ENCODE measurements around the gene CCDC87. TPM values are rescaled to one million over a fixed set of nuclear protein-coding genes. Genes with fewer than 3 reads are reported as not detected.
A peak's percentile ranks its signal among the peaks of the same experiment; 100 is the strongest.

Gene CCDC87
- total RNA-seq, 6 experiments from 2014 or later = 0.19 to 0.66 (median 0.37) TPM

GRCh38 chr11:66638177-66639065 lies 45.6 kb upstream of the CCDC87 start, which contains the start of gene RBM4:
RBM4 (plus strand) TSS chr11:66638703; CDS start chr11:66639712, 1,009 bp downstream.
- H3K27me3 Mint-ChIP-seq (ENCODE audit: insufficient read depth) = peaks cover 13% of the 10 kb centered on the region
- TF ChIP-seq CTCF (IDR thresholded peaks at IDR 0.05) = peak; percentile 48; the same call in 1 of the 2 replicates
- H3K4me3 Mint-ChIP-seq = peak within 1 kb of the TSS; percentile 97
- H3K4me1 Mint-ChIP-seq (ENCODE audit: low read depth) = peaks cover 64% of the 10 kb centered on the region
- peaks cover 60% of the 10 kb centered on the region for H3K36me3 Mint-ChIP-seq (ENCODE audit: low read depth)
- peak; percentile 100 for DNase-seq
- H3K9me3 Mint-ChIP-seq = no peaks in the 10 kb centered on the region
- H3K27ac Mint-ChIP-seq = peak within 1 kb of the TSS; percentile 97

GRCh38 chr11:66637557-66638176 lies 44.8 kb upstream of the CCDC87 start:
- Mint-ChIP-seq H3K4me3 (peak overlapping the region; percentile 97), H3K36me3 (ENCODE audit: low read depth) (peaks cover 52% of the 10 kb centered on the region), H3K27ac (peak overlapping the region; percentile 97), H3K27me3 (ENCODE audit: insufficient read depth) (peaks cover 10% of the 10 kb centered on the region), H3K9me3 (no peaks in the 10 kb centered on the region), H3K4me1 (ENCODE audit: low read depth) (peaks cover 56% of the 10 kb centered on the region)
- DNase-seq = no peak
- TF ChIP-seq CTCF (IDR thresholded peaks at IDR 0.05) = no peak

- Mint-ChIP-seq H3K4me1 (ENCODE audit: low read depth) (peaks cover 44% of the 10 kb centered on the region), H3K27me3 (ENCODE audit: insufficient read depth) (peaks cover 10% of the 10 kb centered on the region), H3K9me3 (no peaks in the 10 kb centered on the region), H3K27ac (peak overlapping the region; percentile 97), H3K36me3 (ENCODE audit: low read depth) (peaks cover 47% of the 10 kb centered on the region), H3K4me3 (no peak overlapping the region)
- no peak for TF ChIP-seq CTCF (IDR thresholded peaks at IDR 0.05)
- DNase-seq = no peak
Measured at GRCh38 chr11:66636411-66636810, 43.5 kb upstream of the CCDC87 start.

- no peak for TF ChIP-seq CTCF (IDR thresholded peaks at IDR 0.05)
- H3K27ac Mint-ChIP-seq = no peak overlapping the region
- no peak for DNase-seq
- H3K9me3 Mint-ChIP-seq = no peaks in the 10 kb centered on the region
- H3K4me3 Mint-ChIP-seq = no peak overlapping the region
- peaks cover 1% of the 10 kb centered on the region; the same call in 1 of the 2 replicates for H3K27me3 Mint-ChIP-seq (ENCODE audit: insufficient read depth)
- peaks cover 18% of the 10 kb centered on the region for H3K4me1 Mint-ChIP-seq (ENCODE audit: low read depth)
- peaks cover 40% of the 10 kb centered on the region for H3K36me3 Mint-ChIP-seq (ENCODE audit: low read depth)
Measured at GRCh38 chr11:66632952-66633351, 40.1 kb upstream of the CCDC87 start.

- H3K4me3 Mint-ChIP-seq = no peak overlapping the region
- H3K36me3 Mint-ChIP-seq (ENCODE audit: low read depth) = peaks cover 47% of the 10 kb centered on the region
- H3K27ac Mint-ChIP-seq = no peak overlapping the region
- peaks cover 2% of the 10 kb centered on the region; the same call in 1 of the 2 replicates for H3K27me3 Mint-ChIP-seq (ENCODE audit: insufficient read depth)
- H3K9me3 Mint-ChIP-seq = no peaks in the 10 kb centered on the region
- H3K4me1 Mint-ChIP-seq (ENCODE audit: low read depth) = peaks cover 7% of the 10 kb centered on the region
- TF ChIP-seq CTCF (IDR thresholded peaks at IDR 0.05) = no peak
- DNase-seq = no peak
Measured at GRCh38 chr11:66631883-66632282, 39.0 kb upstream of the CCDC87 start.
